Urinary bladder (tissue), 4 donors: Measurements from ENCODE around the gene CDKN3. TPM values are rescaled to one million over a fixed set of nuclear protein-coding genes. Genes with fewer than 3 reads are reported as not detected.
"Not testable (repeated sequence)": the region's sequence is repeated elsewhere in the genome, so short reads cannot be mapped to it uniquely, and the experiment has no call there.

Experiments used
- DNase-seq: peaks from one replicate; pipeline ENCODE4 v3.0.0-alpha.2; 2015; ENCODE audit errors: extremely low spot score
- H3K27ac ChIP-seq: one replicate; pipeline ENCODE4 v1.5.1; 2013; ENCODE audit warnings: low read depth, mild to moderate bottlenecking, moderate library complexity
- H3K36me3 ChIP-seq: one replicate; pipeline ENCODE4 v1.6.1; 2013; ENCODE audit warnings: mild to moderate bottlenecking, moderate library complexity; ENCODE audit not compliant: insufficient read depth
- H3K4me1 ChIP-seq: one replicate; pipeline ENCODE4 v1.6.1; 2013; ENCODE audit warnings: mild to moderate bottlenecking, moderate library complexity; ENCODE audit not compliant: insufficient read depth
- H3K4me3 ChIP-seq: one replicate; pipeline ENCODE4 v1.5.1; 2013; ENCODE audit warnings: low read depth, low read length
- WGBS: extraction: QIAGEN DNeasy Blood & Tissue Kit; methylation state at CpG from one replicate; pipeline ENCODE4 v1.1.7; 2013; 5-methylcytosine and 5-hydroxymethylcytosine counted together
- polyA plus RNA-seq: library from polyadenylated mRNA; stranded (reverse); fragments of 200-250 nt; gene quantifications from one replicate; pipeline ENCODE4 v1.2.3, GENCODE V29; 2013
- total RNA-seq: library from RNA; depleted of rRNA; stranded (reverse); fragments of >200 nt; gene quantifications from one replicate; pipeline ENCODE4 v1.2.3, GENCODE V29; 2014
- donor health status: healthy with polysubstance abuse.
- donor health status: healthy.

Gene CDKN3
- total and polyA plus RNA-seq, 2 donors: 3.6 to 25.4 TPM

DNA sequence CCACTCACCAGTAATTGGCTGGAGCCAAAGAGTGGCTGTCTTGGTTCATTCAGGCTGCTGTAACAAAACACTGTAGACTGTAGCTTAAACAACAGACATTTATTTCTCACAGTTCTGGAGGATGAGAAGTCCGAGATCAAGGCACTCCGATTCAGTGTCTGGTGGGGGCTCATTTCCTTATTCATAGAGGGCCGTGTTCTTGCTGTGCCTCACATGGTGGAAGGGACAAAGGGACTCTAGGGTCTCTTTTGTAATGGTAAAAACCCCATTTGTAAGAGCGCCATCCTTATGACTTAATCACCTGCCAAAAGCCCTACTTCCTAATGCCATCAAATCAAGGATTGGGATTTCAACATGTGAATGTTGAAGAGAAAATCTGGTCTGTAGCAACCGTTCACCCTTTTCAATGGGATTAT is 34.7 kb upstream of the CDKN3 start:
- WGBS: 88% methylated on average over 5 of the region's 5 CpGs
- H3K4me1 ChIP-seq: no peaks in the 10 kb centered on the region
- no peak overlapping the region for H3K27ac ChIP-seq
- no peak for DNase-seq
- no peak overlapping the region for H3K4me3 ChIP-seq
- no peaks in the 10 kb centered on the region for H3K36me3 ChIP-seq

DNA sequence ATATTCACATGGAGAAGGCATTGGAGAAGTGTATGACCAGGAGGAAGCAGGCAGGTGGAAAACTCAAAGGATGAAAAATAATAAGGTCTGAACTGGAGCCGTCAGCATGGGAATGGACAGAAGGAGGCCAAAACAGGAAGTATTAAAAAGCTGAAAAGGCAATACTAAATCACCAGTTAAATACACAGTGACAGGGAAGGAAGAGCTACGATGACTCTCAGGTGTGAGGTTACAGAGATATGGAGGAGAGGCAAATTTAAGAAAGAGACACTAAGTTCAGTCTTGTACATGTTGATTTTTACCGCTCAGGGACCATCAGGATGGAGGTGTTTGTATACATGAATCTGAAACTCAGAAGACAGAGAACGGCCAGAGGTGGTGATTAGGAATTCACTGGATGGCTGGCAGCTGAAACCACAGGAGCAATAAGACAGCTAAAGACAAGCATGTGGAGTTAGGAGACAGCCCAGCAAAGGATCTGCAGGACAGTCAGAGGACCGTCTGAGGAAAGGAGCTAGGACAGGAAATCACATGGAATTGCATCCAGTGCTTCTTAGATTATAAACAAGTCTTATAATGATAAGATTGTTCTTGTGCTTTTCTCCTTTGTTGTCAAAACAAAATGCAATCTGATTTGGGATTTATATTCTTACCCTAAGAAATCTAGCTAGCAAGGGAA is 33.9 kb upstream of the CDKN3 start:
- Histone ChIP-seq H3K27ac (no peak overlapping the region), H3K36me3 (no peaks in the 10 kb centered on the region), H3K4me1 (no peaks in the 10 kb centered on the region), H3K4me3 (no peak overlapping the region)
- 54% methylated on average over 5 of the region's 5 CpGs for WGBS
- no peak for DNase-seq

DNA sequence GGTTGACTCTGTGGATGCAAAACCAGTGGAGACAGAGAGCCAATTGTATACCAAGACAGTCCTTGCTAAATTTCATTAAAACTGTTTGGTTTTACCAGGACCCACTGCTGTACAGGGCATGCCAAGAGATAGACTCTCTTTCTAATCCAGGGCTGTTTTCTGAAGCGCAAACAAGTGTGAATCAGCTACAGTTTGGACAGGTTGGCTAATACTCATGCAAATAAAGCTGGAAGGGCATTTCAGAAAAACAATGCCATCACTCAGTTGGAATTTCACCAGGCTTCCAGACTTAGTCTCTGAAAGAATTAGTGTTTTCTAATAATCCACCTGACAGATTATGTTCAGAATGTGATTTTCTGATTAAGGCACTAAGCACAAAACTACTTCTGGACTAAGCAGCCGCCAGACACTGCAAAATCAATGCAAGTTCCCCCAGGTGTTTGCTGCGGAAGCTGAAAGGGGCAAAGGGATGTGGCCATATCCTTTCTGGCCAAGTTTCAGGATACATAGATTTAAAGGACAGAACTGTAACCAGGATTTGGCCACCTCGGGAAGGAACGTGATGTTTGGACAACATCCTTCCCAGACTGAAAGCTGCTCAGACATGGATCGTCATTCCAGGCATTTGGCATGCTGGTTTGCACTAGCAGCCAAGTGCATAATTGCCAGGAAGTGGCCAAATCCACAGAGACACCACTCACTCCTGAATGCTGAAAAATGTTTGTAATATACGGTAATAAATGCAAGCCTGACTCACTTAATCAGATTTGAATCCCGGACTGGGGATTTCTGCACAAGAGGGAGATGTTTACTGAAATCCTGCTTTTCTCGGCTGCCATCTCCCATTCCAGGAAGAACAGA is 32.0 kb upstream of the CDKN3 start:
- Histone ChIP-seq H3K27ac (no peak overlapping the region), H3K4me3 (no peak overlapping the region), H3K4me1 (no peaks in the 10 kb centered on the region), H3K36me3 (no peaks in the 10 kb centered on the region)
- WGBS: 41% methylated on average over 9 of the region's 9 CpGs
- DNase-seq: no peak

DNA sequence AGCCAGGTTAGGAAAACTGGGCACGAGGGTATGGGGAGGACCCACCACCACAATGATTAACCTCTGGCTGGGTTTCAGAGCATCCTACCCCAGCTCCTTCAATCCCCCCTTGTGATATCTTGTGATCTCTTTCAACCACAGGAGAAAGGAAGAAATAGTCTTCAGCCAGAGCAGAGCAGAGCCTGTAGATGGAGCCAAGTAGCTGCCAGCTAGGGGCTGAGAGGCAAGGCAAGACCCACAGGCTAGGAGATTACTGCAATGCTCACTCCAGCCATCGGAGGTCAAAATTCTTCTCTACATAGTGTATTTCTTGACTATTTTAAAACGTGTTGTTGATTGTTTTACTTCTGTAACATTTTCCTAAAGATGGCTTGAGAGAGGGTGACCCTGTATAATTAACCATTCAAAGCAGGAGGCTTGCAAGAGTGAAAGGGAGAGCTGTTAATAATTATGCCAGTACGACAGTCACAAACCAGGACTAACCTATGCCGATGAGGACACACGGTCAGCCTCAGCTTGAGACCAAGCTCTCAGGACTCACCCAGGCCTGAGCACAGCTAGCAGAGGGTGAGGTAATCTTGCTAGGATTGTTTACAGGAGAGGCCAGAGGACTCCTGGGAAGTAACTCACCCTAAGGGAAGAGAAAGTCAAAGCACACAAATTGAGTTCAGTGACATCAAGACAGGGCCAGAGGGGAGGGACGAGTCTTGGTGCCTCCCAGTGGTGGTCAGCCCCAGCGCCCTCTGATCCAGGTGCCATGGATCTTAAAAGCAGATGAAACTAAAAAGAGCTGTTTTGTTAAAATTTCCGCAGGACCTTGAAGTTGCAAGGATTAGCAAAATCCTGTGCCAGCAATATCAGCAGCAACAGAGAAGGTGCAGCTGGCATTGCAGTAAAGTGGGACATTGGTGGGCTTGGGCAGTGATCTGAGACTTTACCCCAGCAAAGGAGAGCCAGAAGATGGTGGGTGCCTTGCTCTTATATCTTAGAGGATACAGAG is 29.8 kb upstream of the CDKN3 start:
- Histone ChIP-seq H3K27ac (no peak overlapping the region), H3K36me3 (no peaks in the 10 kb centered on the region), H3K4me1 (no peaks in the 10 kb centered on the region), H3K4me3 (no peak overlapping the region)
- DNase-seq: no peak
- 44% methylated on average over 9 of the region's 9 CpGs for WGBS

DNA sequence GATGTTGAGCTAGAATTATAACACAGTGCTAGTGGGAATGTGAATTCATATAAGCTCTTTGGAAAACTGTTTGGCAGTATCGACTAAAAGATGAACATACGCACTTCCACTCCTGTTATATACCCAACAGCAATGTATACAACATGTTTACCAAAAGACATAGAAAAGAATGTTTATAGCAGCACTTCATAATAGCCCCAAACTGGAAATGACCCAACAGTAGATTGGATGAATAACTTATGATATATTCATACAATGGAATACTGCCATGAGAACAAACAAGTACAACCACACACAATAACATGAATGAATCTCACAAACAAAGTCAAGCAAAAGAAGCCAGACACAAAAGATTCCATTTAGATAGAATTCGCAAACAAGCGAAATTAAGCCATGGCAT is 28.5 kb upstream of the CDKN3 start:
- Histone ChIP-seq H3K4me1 (no peaks in the 10 kb centered on the region), H3K36me3 (no peaks in the 10 kb centered on the region), H3K27ac (no peak overlapping the region), H3K4me3 (no peak overlapping the region)
- no peak for DNase-seq
- 87% methylated on average over 4 of the region's 4 CpGs for WGBS

DNA sequence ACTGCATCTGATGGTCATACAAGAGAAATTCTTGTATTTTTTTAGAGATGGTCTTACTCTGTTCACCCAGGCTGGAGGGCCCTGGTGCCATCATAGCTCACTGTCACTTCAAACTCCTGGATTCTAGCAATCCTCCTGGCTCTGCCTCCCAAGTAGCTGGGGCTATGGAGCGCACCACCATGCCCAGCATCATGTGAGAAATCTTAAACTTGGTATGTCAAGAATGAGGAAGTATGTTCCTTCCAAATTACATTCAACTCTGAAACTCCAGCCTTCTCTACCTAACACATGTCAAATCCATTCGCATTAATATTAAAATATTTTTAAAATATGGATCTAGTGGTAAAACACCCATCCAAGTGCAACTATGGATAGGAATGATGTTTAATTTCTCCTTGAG is 27.5 kb upstream of the CDKN3 start:
- H3K4me3 ChIP-seq: no peak overlapping the region
- H3K36me3 ChIP-seq: no peaks in the 10 kb centered on the region
- no peak for DNase-seq
- no peak overlapping the region for H3K27ac ChIP-seq
- no peaks in the 10 kb centered on the region for H3K4me1 ChIP-seq
- 94% methylated on average over 2 of the region's 2 CpGs for WGBS

DNA sequence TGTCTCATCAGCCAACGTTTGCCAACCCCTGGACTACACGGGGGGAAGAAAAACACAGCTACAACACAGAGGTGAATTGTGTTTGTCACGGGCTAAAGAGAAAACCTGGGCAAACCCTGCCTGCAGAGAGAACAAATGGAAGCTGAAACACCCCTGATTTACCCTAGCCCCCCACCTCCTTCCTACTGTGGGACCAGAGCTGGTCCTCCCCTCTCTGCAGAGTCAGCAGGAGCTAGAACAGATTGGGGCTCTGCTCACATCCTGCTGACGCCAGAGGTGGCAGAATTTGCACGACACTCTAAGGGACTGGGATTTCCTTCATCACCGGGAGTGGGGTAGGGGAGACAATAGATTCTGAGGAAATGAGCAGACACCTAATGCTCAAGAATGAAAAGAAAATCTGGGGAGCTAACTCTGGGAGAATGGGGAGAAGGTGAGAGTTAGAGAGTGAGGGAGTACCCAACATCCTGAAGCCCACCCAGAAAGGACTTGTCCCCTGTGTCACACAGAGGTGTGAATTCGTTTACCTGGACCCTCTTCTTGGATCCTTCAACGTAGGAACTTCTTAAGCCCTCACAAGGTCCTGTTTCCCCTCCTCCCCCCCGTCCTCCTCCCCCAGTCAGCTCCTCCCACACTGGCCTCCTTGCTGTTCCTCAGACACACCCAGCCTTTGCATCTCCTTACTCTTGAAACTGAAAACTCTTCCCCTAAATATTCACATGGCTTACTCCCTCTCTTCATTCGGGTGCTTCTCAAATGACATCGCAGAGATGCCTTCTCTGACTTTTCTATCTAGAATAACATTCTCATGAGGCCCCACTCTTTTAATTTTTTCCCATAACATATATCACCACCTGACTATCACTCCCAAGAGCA is 26.2 kb upstream of the CDKN3 start:
- no peak overlapping the region for H3K27ac ChIP-seq
- WGBS: 60% methylated on average over 11 of the region's 11 CpGs
- H3K36me3 ChIP-seq: no peaks in the 10 kb centered on the region
- no peaks in the 10 kb centered on the region for H3K4me1 ChIP-seq
- no peak for DNase-seq
- no peak overlapping the region for H3K4me3 ChIP-seq

DNA sequence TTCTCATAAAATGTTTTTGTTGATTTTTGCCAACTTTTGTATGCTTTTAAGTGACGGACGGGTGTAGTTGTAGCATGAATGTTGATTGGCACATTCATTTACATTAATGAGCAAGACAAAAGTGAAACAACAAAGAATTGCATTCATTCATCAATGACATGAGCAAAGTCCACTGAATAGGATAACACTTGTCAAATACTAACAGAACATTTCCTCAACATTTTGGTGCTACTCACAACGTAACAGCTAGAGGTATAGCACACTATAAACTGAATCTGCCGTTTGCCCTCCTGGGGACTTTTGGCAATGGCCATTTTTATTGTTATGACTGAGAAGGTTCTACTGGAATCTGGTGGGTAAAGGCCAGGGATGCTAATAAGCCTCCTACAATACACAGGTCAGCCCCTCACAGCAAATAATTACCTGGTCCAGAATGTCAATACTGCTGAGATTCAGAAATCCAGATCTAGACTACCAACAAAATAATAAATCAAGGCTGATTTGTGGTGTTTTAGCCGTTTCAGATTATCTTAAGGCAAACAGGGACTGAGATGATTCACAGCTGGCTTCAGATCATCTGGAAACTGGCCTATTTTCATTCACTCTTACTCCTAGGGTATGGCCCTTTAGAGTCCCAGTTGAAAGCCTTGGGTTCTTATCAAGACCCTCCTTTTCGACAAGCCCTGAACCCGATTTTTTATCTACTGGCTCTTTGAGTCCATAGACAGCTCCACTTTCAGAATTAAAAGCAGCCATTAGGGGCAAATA is 22.5 kb upstream of the CDKN3 start:
- WGBS: 56% methylated on average over 7 of the region's 7 CpGs
- Histone ChIP-seq H3K4me1 (no peaks in the 10 kb centered on the region), H3K4me3 (no peak overlapping the region), H3K27ac (no peak overlapping the region), H3K36me3 (no peaks in the 10 kb centered on the region)
- DNase-seq: no peak

DNA sequence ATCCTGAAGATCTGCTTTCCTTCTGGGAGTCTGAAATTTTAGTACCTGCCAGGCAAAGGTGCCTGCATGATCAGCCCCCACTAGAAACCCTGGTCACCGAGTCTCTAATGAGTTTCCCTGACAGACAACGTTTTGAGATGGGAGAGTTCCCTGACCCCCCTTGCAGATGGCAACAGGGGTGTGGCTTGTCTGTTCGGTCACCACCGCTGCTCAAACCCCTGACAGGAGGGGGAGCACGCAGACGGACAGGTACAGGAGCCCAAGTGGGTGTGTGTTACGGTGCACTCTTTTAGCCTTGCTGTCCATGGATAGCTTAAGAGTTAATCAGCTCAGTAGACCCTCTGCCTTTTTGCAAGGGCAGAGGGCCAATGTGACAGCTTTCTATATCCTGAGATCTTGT is 19.3 kb upstream of the CDKN3 start:
- WGBS: 58% methylated on average over 7 of the region's 7 CpGs
- Histone ChIP-seq H3K36me3 (no peaks in the 10 kb centered on the region), H3K27ac (no peak overlapping the region), H3K4me3 (no peak overlapping the region), H3K4me1 (no peaks in the 10 kb centered on the region)
- no peak for DNase-seq

DNA sequence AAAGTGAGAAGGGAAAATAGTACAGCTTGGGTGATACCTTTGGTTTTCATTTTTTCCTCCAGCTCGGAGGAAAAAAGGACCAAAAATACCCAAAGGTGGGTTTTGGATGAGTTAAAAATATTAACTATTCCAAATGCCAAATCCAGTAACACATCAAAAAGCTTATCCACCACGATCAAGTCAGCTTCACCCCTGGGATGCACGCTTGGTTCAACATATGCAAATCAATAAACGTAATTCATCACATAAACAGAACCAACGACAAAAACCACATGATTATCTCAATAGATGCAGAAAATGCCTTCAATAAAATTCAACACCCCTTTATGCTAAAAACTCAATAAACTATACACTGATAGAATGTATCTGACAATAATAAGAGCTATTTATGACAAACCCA is 17.9 kb upstream of the CDKN3 start:
- not testable (repeated sequence) for DNase-seq, H3K27ac ChIP-seq, H3K4me1 ChIP-seq, H3K36me3 ChIP-seq, H3K4me3 ChIP-seq
- 70% methylated on average over 5 of the region's 5 CpGs for WGBS

DNA sequence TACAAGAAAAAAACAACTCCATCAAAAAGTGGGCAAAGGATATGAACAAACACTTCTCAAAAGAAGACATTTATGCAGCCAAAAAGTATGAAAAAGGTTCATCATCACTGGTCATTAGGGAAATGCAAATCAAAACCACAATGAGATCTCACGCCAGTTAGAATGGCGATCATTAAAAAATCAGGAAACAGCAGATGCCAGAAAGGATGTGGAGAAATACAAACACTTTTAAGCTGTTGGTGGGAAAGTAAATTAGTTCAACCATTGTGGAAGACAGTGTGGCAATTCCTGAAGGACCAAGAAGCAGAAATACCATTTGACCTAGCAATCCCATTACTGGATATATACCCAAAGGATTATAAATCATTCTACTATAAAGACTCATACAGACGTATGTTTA is 16.2 kb upstream of the CDKN3 start:
- H3K4me3 ChIP-seq, H3K36me3 ChIP-seq, H3K4me1 ChIP-seq, H3K27ac ChIP-seq, DNase-seq: not testable (repeated sequence)
- 57% methylated on average over 3 of the region's 3 CpGs for WGBS

DNA sequence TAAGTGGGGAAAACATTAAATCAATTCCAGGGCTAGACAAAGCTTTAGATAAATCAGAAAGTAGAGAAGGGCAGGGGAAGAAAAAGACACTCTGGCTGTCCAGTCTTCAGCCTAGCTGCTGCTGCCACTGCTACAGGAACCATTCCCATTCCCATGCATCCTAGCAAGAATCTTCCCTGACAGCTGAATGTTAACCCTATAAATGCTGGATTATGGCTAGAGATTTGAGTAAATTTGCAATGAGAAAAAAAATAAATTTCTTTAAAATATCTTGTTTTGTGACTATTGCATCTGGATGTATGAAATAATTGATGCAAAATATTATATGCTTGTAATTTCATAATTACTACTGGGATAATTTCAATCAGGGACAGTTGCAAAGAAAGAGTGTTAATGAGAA is 15.0 kb upstream of the CDKN3 start:
- H3K4me3 ChIP-seq: no peak overlapping the region
- no peak overlapping the region for H3K27ac ChIP-seq
- H3K36me3 ChIP-seq: no peaks in the 10 kb centered on the region
- no peaks in the 10 kb centered on the region for H3K4me1 ChIP-seq
- DNase-seq: no peak
